Measurements from ENCODE around the gene RPS17. TPM values are rescaled to one million over a fixed set of nuclear protein-coding genes. Genes with fewer than 3 reads are reported as not detected.

Gene RPS17
- total RNA-seq, 1 experiment from 2014 or later: 1,749 TPM

GRCh38 chr15:82545002-82545401, 4.7 kb upstream of the RPS17 start:
- no peaks in the 10 kb centered on the region for H3K9me3 ChIP-seq (ENCODE audit: low read depth, low read length, poor library complexity, severe bottlenecking)
- no peak overlapping the region for H3K4me3 ChIP-seq (ENCODE audit: low read depth, low read length, poor library complexity, severe bottlenecking)
- intact Hi-C loops (cut with micrococcal nuclease; ENCODE audit: unreplicated experiment): no loop called here
- ChIA-PET POLR2A (ENCODE audit: low non-redundant PET) (no interaction called here), CTCF (no interaction called here)
- TF ChIP-seq EZH2 (IDR thresholded peaks at IDR 0.05; ENCODE audit: borderline replicate concordance, low read depth, low read length, poor library complexity, severe bottlenecking): no peak
- no peak for TF ChIP-seq CTCF (conservative IDR thresholded peaks at IDR 0.05; ENCODE audit: low read depth, low read length)
- DNase-seq (ENCODE audit: low spot score): no peak
- peaks cover 6% of the 10 kb centered on the region for H3K4me1 ChIP-seq (ENCODE audit: insufficient read depth, low read length, poor library complexity, severe bottlenecking)
- H3K27me3 ChIP-seq (replicated peaks; ENCODE audit: insufficient read depth, low read depth, low read length, poor library complexity): no peaks in the 10 kb centered on the region
- no TSS peak for BruUV-seq (replicated peaks)
- H3K27ac ChIP-seq (ENCODE audit: low read depth, low read length, poor library complexity, severe bottlenecking): no peak overlapping the region
- H3K36me3 ChIP-seq (ENCODE audit: insufficient read depth, low read length, poor library complexity, severe bottlenecking): no peaks in the 10 kb centered on the region

- Histone ChIP-seq H3K4me1 (ENCODE audit: insufficient read depth, low read length, poor library complexity, severe bottlenecking) (peaks cover 6% of the 10 kb centered on the region), H3K36me3 (ENCODE audit: insufficient read depth, low read length, poor library complexity, severe bottlenecking) (peaks cover 1% of the 10 kb centered on the region), H3K27ac (ENCODE audit: low read depth, low read length, poor library complexity, severe bottlenecking) (no peak overlapping the region), H3K9me3 (ENCODE audit: low read depth, low read length, poor library complexity, severe bottlenecking) (no peaks in the 10 kb centered on the region), H3K4me3 (ENCODE audit: low read depth, low read length, poor library complexity, severe bottlenecking) (no peak overlapping the region), H3K27me3 (replicated peaks; ENCODE audit: insufficient read depth, low read depth, low read length, poor library complexity) (no peaks in the 10 kb centered on the region)
- CTCF ChIA-PET: no interaction called here
- POLR2A ChIA-PET (ENCODE audit: low non-redundant PET): no interaction called here
- DNase-seq (ENCODE audit: low spot score): no peak
- no TSS peak for BruUV-seq (replicated peaks)
- TF ChIP-seq CTCF (conservative IDR thresholded peaks at IDR 0.05; ENCODE audit: low read depth, low read length): no peak
- no peak for TF ChIP-seq EZH2 (IDR thresholded peaks at IDR 0.05; ENCODE audit: borderline replicate concordance, low read depth, low read length, poor library complexity, severe bottlenecking)
- intact Hi-C loops (cut with micrococcal nuclease; ENCODE audit: unreplicated experiment): loop anchor here (5.0 kb wide), 1 partner anchor 443 kb away; the partner anchor contains the start of gene RAMAC
Measured at GRCh38 chr15:82544431-82544830, 4.2 kb upstream of the RPS17 start.

DNA sequence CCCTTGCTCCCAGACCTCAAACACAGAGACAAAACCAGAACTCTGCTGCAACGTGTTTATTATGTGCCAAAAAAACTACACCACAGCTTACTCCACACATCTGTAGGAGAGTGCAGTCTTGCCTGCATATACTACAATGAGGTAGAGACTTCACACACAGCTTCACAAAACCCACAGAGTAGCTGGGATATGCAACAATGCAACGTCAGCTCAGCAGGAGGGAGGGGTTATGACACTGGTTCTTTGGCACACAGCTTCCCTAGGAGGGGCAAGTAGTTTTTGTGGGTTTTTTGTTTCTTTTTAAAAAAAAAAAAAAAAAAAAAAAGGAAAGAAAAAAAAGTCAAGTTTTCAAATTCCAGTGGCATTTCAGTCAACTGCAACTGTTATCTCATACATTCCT, 2.9 kb upstream of the RPS17 start:
- TF ChIP-seq CTCF (conservative IDR thresholded peaks at IDR 0.05; ENCODE audit: low read depth, low read length) (no peak), EZH2 (IDR thresholded peaks at IDR 0.05; ENCODE audit: borderline replicate concordance, low read depth, low read length, poor library complexity, severe bottlenecking) (no peak)
- Histone ChIP-seq H3K27ac (ENCODE audit: low read depth, low read length, poor library complexity, severe bottlenecking) (no peak overlapping the region), H3K27me3 (replicated peaks; ENCODE audit: insufficient read depth, low read depth, low read length, poor library complexity) (no peaks in the 10 kb centered on the region), H3K4me1 (ENCODE audit: insufficient read depth, low read length, poor library complexity, severe bottlenecking) (peaks cover 14% of the 10 kb centered on the region), H3K9me3 (ENCODE audit: low read depth, low read length, poor library complexity, severe bottlenecking) (no peaks in the 10 kb centered on the region), H3K36me3 (ENCODE audit: insufficient read depth, low read length, poor library complexity, severe bottlenecking) (peaks cover 14% of the 10 kb centered on the region), H3K4me3 (ENCODE audit: low read depth, low read length, poor library complexity, severe bottlenecking) (no peak overlapping the region)
- intact Hi-C loops (cut with micrococcal nuclease; ENCODE audit: unreplicated experiment): loop anchor here (5.0 kb wide), 1 partner anchor 444 kb away; the partner anchor contains the start of gene RAMAC
- BruUV-seq (replicated peaks): no TSS peak
- ChIA-PET CTCF (no interaction called here), POLR2A (ENCODE audit: low non-redundant PET) (no interaction called here)
- DNase-seq (ENCODE audit: low spot score): no peak
